RKO (cell line): ENCODE data around the gene STK24.

Experiments
- DNase-seq: peaks from one replicate; pipeline ENCODE4 v3.0.0-alpha.2; 2016; ENCODE audit warnings: low spot score

STK24 gene

GRCh38 chr13:98410612-98411011 lies 166.3 kb downstream of the STK24 start:
- DNase-seq, result no peak

GRCh38 chr13:98409281-98409680 lies 167.6 kb downstream of the STK24 start:
- DNase-seq, result no peak

GRCh38 chr13:98407575-98407974 lies 169.3 kb downstream of the STK24 start:
- no peak for DNase-seq

- no peak for DNase-seq
These were observed 169.9 kb downstream of the STK24 start for GRCh38 chr13:98406971-98407370.

- DNase-seq, result no peak
These were observed 170.5 kb downstream of the STK24 start for GRCh38 chr13:98406427-98406826.

GRCh38 chr13:98405690-98406344 lies 171.1 kb downstream of the STK24 start:
- DNase-seq, result no peak

GRCh38 chr13:98405107-98405571 lies 171.8 kb downstream of the STK24 start:
- no peak for DNase-seq

- DNase-seq, result no peak
These were observed 173.8 kb downstream of the STK24 start for GRCh38 chr13:98403076-98403475.

- no peak for DNase-seq
These were observed 175.0 kb downstream of the STK24 start for GRCh38 chr13:98401934-98402333.

GRCh38 chr13:98399756-98400155 lies 177.2 kb downstream of the STK24 start:
- DNase-seq, result no peak

- no peak for DNase-seq
These were observed 178.3 kb downstream of the STK24 start for GRCh38 chr13:98398581-98398980.

GRCh38 chr13:98397861-98398260 lies 179.0 kb downstream of the STK24 start:
- no peak for DNase-seq

GRCh38 chr13:98397221-98397620 lies 179.7 kb downstream of the STK24 start:
- no peak for DNase-seq

GRCh38 chr13:98396071-98396710 lies 180.7 kb downstream of the STK24 start:
- DNase-seq, result no peak
